ENCODE results near the gene SLC6A17. TPM values are rescaled to one million over a fixed set of nuclear protein-coding genes. Genes with fewer than 3 reads are reported as not detected.

SLC6A17 gene
- total and polyA plus RNA-seq, 10 donors = under 0.01 to 0.02 TPM; not detected in 8

DNA sequence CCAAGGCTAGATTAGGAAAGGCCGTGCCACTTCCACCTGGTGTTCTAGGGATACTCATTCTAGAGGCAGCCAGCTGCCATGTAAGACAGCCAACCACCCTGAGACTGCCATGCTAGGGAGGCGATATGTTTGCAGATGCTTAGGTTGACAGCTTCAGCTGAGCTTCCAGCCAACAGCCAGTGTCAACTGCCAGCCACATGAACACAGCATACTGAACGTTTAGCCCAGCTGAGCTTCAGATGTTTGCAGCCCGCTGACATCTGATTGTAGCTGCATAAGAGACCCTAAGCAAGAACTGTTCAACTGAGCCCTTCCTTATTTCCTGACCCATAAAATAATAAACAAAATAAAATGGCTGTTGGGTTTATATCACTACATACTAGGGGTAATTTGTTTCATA, 54.9 kb downstream of the SLC6A17 start:
- intact Hi-C loops (cut with DNase I; ENCODE audit: low total_unique reads) = loop anchor here (10.0 kb wide), 1 partner anchor 290 kb away; no protein-coding TSS in a partner anchor
- H3K4me3 ChIP-seq = no peak overlapping the region
- DNase-seq = no peak
- H3K27ac ChIP-seq = no peak overlapping the region
- no peak for TF ChIP-seq CTCF (IDR thresholded peaks at IDR 0.05 in 8 of 11, conservative IDR thresholded peaks at IDR 0.05 in 3 of 11)
- no peak for TF ChIP-seq POLR2A (IDR thresholded peaks at IDR 0.05)
- no peak for TF ChIP-seq POLR2AphosphoS5 (IDR thresholded peaks at IDR 0.05)
- H3K9me3 ChIP-seq = no peaks in the 10 kb centered on the region
- peaks cover 8 to 40% (median 24%) of the 10 kb centered on the region in 6 donors for H3K4me1 ChIP-seq
- WGBS, 5 donors = 80 to 92% (median 89%) methylated on average over 4 of the region's 4 CpGs
- H3K36me3 ChIP-seq = no peaks in the 10 kb centered on the region
- no peaks in the 10 kb centered on the region for H3K27me3 ChIP-seq (replicated peaks in 1 of 7)

DNA sequence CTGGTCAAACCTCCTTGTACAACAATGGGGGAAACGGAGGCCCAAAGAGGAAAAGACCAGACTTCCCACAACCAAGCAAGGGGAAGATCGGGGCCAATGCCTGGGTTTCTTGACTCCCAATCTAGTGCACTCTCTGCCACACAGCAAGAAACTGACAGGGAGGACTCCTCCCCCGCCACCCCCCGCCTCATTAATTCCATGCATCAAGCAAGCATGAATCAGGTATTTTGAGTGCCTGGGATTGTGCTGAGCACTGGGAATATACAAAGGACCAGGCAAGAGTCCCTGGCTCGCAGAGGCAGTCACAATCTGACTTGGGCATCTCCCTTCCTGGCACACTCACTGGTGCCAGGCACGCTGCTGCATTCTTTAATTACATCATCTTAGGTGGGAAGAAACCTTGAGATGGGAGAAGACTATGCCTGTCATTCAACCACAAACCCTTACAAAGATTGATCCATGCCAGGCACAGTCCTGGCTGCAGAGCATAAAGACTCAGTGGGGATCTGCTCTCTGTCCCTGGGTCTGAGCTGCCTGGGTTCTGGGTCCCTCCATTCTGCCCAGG, 55.4 kb downstream of the SLC6A17 start:
- TF ChIP-seq POLR2AphosphoS5 (IDR thresholded peaks at IDR 0.05) (no peak), POLR2A (IDR thresholded peaks at IDR 0.05) (no peak), CTCF (IDR thresholded peaks at IDR 0.05 in 8 of 11, conservative IDR thresholded peaks at IDR 0.05 in 3 of 11) (no peak)
- Histone ChIP-seq H3K27ac (no peak overlapping the region), H3K36me3 (no peaks in the 10 kb centered on the region), H3K27me3 (replicated peaks in 1 of 7) (peaks cover 0 to 2% (median 0%) of the 10 kb centered on the region in 7 donors), H3K4me3 (no peak overlapping the region), H3K9me3 (no peaks in the 10 kb centered on the region), H3K4me1 (peaks cover 8 to 41% (median 24%) of the 10 kb centered on the region in 6 donors)
- no peak for DNase-seq
- intact Hi-C loops (cut with DNase I; ENCODE audit: low total_unique reads) = loop anchor here (10.0 kb wide), 1 partner anchor 289 kb away; no protein-coding TSS in a partner anchor
- WGBS, 5 donors = 83 to 86% (median 85%) methylated on average over 6 of the region's 6 CpGs

DNA sequence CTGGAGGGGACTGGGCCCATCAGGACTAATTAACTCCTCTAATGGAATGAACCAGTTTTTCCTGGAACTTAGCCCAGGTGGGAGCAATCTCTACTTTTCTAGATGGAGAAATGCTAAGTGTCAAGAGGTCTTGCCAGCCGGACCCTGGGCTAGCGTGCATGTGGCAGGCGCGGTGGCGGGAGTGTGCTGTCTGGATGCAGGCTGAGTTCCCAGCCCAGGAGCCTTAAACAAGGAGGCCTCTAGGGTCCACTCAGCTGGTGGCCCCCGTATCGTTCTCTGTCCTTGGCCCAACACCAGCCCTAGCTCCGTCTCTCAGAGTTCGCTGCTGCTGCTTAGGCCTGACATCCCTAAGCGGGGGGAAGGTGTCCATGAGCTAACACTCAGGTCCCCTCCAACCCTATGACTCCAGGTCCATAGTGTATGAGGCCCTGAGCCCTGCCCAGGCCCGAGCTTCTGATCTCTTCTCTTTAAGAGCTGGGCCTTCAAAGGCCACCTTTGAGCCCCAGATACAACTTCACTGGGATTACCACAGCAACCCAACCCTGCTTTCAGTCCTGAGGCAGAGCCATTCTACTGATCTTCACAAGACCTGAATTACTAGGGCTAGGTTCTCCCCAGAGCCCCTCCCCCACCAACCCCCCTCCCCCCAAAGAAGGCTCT, 56.1 kb downstream of the SLC6A17 start:
- Histone ChIP-seq H3K27ac (no peak overlapping the region), H3K36me3 (no peaks in the 10 kb centered on the region), H3K4me3 (no peak overlapping the region), H3K9me3 (no peaks in the 10 kb centered on the region), H3K27me3 (replicated peaks in 1 of 7) (peaks cover 0 to 9% (median under 1%) of the 10 kb centered on the region in 7 donors), H3K4me1 (peaks cover 10 to 48% (median 31%) of the 10 kb centered on the region in 6 donors)
- 87 to 92% (median 88%) methylated on average over 11 of the region's 11 CpGs for WGBS, 5 donors
- no peak for TF ChIP-seq POLR2A (IDR thresholded peaks at IDR 0.05)
- no peak for TF ChIP-seq POLR2AphosphoS5 (IDR thresholded peaks at IDR 0.05)
- TF ChIP-seq CTCF (IDR thresholded peaks at IDR 0.05 in 8 of 11, conservative IDR thresholded peaks at IDR 0.05 in 3 of 11) = no peak
- DNase-seq = no peak
- intact Hi-C loops (cut with DNase I; ENCODE audit: low total_unique reads) = loop anchor here (10.0 kb wide), 1 partner anchor 288 kb away; no protein-coding TSS in a partner anchor

DNA sequence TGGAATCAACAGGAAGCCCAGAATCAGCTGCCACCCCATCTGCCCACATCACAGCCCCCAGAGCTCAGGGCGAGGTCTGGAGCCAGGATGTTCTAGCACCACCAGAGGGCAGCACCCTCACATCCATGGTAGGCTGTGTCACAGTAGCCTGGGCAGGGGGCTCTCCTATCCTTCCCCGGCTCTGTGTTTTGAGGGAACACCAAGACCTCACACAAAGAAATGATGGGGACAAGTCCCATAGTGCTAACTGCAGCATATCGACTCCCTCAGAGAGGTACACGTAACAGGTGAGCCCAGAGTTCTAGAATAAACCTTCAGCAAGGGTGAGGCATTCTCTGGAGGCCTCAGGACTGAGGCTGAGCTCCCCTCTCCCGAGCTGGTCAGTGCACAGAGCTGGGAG, 57.5 kb downstream of the SLC6A17 start:
- TF ChIP-seq CTCF (IDR thresholded peaks at IDR 0.05 in 8 of 11, conservative IDR thresholded peaks at IDR 0.05 in 3 of 11) (peak; percentile 71 to 96 (median 86)), POLR2AphosphoS5 (IDR thresholded peaks at IDR 0.05) (peak in 1 of 3 donors; percentile 27), POLR2A (IDR thresholded peaks at IDR 0.05) (no peak)
- peaks cover 0 to 22% (median 5%) of the 10 kb centered on the region in 7 donors for H3K27me3 ChIP-seq (replicated peaks in 1 of 7)
- H3K27ac ChIP-seq = peak overlapping the region in 1 of 8 donors; percentile 97
- H3K4me3 ChIP-seq = no peak overlapping the region
- H3K4me1 ChIP-seq = peaks cover 16 to 60% (median 44%) of the 10 kb centered on the region in 6 donors
- H3K36me3 ChIP-seq = no peaks in the 10 kb centered on the region
- H3K9me3 ChIP-seq = no peaks in the 10 kb centered on the region
- WGBS, 5 donors = 21 to 41% (median 32%) methylated on average over 2 to 5 of the region's 5 CpGs
- intact Hi-C loops (cut with DNase I; ENCODE audit: low total_unique reads) = loop anchor here (10.0 kb wide), 1 partner anchor 287 kb away; no protein-coding TSS in a partner anchor
- peak; percentile 90 for DNase-seq
